BJ (cell line): ENCODE data around the gene SNRPD3. TPM values are rescaled to one million over a fixed set of nuclear protein-coding genes. Genes with fewer than 3 reads are reported as not detected.
A peak's percentile ranks its signal among the peaks of the same experiment; 100 is the strongest.
"Not testable (repeated sequence)": the region's sequence is repeated elsewhere in the genome, so short reads cannot be mapped to it uniquely, and the experiment has no call there.

ENCODE experiments used
- CTCF ChIA-PET: fragments of 350-600 bp; formaldehyde crosslinking; extraction: SDS; loops from one replicate; lab custom pipeline; 2021; ENCODE audit warnings: antibody characterized with exemption, inconsistent platforms; lab: Yijun Ruan, JAX
- POLR2A ChIA-PET: fragments of 300-600 bp; sonication (Branson Sonifier 250); formaldehyde crosslinking; extraction: SDS; loops from one replicate; lab custom pipeline; 2021; ENCODE audit warnings: antibody characterized with exemption; lab: Charles Lee
- DNase-seq: peaks from one replicate; pipeline ENCODE4 v3.0.0-alpha.2; 2011; ENCODE audit warnings: low read depth
- H3K27me3 ChIP-seq: 2 replicates; pipeline ENCODE4 v1.6.0; 2011; ENCODE audit warnings: low read length; ENCODE audit not compliant: control insufficient read depth, insufficient read depth
- H3K36me3 ChIP-seq: 2 replicates; pipeline ENCODE4 v1.5.1; 2011; ENCODE audit warnings: low read length; ENCODE audit not compliant: control insufficient read depth, insufficient read depth
- H3K4me3 ChIP-seq: 2 replicates; pipeline ENCODE4 v1.5.1; 2011; ENCODE audit warnings: low read depth, mild to moderate bottlenecking, control low read depth, low read length
- CTCF ChIP-seq: IDR thresholded peaks from 2 replicates; pipeline ENCODE4 v1.5.1; 2011; ENCODE audit warnings: low read depth, mild to moderate bottlenecking, control low read depth, inconsistent platforms, low read length, moderate library complexity; ENCODE audit not compliant: insufficient read depth
- polyA plus RNA-seq: library from polyadenylated mRNA; depleted of rRNA; stranded (reverse); fragments of >200 nt; gene quantifications from 2 replicates; pipeline ENCODE4 v1.2.3, GENCODE V29; 2011

Gene SNRPD3
- polyA plus RNA-seq, 1 experiment: 168 TPM

DNA sequence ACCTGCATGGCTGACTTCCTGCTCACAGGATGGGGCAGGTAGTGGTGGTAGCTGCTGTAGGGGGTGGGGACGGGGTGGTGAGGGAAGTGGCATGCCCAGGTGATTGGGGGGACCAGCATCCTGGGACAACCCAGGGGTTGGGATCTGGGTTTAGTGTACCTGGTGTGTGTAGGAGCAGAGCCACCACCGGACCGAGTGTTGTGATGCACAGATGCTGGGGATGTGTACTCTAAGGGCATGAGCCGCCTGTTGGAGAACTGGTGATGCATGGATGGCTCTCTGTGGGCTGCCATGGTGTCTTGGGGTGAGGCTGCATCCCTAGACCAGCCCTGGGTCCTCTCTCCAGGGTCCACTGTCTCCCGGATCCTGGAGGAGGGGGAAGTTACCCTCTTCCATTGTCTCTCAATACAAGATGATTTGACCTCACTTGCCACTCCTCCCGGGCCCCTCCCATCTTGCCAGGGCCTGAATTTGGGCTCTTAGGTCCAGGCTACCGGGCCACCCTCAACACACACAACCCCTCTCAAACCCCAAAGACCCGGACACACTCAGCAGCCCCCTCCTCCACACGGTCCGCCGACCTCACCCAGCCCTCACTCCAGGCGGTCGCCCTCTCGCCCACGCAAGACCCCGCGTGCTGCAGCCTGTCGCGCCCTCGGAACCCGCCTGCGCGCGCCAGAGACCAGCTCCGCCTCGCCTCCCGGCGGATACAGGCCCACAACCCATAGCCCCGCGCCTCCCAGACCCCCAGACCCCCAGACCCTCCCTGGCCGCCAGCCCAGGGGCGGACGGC is 36.5 kb downstream of the SNRPD3 start:
- no peak for TF ChIP-seq CTCF
- DNase-seq: no peak
- CTCF ChIA-PET: no interaction called here
- Histone ChIP-seq H3K36me3 (peaks cover 1% of the 10 kb centered on the region; the same call in 1 of the 2 replicates), H3K4me3 (peak overlapping the region; percentile 71), H3K27me3 (no peaks in the 10 kb centered on the region)
- POLR2A ChIA-PET: no interaction called here

DNA sequence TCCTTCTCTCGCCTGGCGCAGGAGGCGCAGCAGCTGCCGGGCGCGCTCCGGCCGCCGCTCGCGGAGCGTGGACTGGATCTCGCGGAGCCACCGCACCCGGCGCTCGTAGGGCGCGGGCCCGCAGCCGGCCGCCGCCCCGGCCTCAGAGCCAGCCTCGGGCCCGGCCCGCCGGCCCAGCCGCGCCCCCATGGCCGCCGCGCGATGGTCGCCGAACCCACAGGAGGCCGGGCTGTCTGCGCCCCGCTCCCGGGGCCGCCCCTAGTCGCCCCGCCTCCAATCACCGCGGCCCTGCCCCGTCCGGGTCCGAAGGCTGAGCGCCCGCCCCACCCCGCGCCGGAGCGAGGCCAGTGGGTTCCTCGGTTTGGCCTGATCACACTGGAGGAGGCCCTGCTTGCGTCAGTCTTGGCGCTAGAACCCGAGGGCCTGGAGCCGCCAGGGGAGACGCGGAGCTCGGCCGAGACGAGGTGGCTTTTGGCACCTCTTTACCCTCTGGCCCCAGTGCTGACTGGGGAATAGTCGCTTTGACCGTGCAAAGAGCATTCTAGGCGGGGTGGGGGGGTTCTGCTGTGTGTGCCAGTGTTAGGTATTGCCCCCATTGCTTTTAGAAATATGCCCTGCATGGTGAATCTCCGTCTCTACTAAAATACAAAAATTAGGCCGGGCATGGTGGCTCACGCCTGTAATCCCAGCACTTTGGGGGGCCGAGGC is 37.2 kb downstream of the SNRPD3 start, which contains the start of gene LRRC75B:
Gene LRRC75B (minus strand): TSS at position 223 of the 708 bp plus-strand sequence. CDS start 34 bp downstream, at position 189.
- TF ChIP-seq CTCF: no peak
- ChIA-PET POLR2A (no interaction called here), CTCF (no interaction called here)
- Histone ChIP-seq H3K4me3 (peak within 1 kb of the TSS; percentile 71), H3K27me3 (no peaks in the 10 kb centered on the region), H3K36me3 (peaks cover 1% of the 10 kb centered on the region; the same call in 1 of the 2 replicates)
- peak; percentile 19 for DNase-seq

DNA sequence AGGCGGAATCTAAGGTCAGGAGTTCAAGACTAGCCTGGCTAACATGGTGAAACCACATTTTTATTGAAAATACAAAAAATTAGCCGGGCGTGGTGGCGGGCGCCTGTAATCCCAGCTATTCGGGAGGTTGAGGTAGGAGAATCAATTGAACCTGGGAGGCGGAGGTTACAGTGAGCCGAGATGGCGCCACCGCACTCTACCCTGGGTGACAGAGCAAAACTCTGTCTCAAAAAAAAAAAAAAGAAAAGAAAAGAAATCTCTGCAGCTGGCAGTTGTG is 37.7 kb downstream of the SNRPD3 start:
- DNase-seq, POLR2A ChIA-PET, H3K27me3 ChIP-seq, CTCF ChIA-PET, H3K36me3 ChIP-seq: not testable (repeated sequence)
- H3K4me3 ChIP-seq: peak overlapping the region; percentile 71

GRCh38 chr22:24593836-24594568 is 38.2 kb downstream of the SNRPD3 start:
- Histone ChIP-seq H3K27me3 (no peaks in the 10 kb centered on the region), H3K4me3 (no peak overlapping the region), H3K36me3 (no peaks in the 10 kb centered on the region)
- ChIA-PET POLR2A (no interaction called here), CTCF (no interaction called here)
- no peak for TF ChIP-seq CTCF
- DNase-seq: no peak

- Histone ChIP-seq H3K36me3 (no peaks in the 10 kb centered on the region), H3K27me3 (no peaks in the 10 kb centered on the region), H3K4me3 (no peak overlapping the region)
- no peak for TF ChIP-seq CTCF
- DNase-seq: no peak
- ChIA-PET CTCF (no interaction called here), POLR2A (no interaction called here)
Measured at GRCh38 chr22:24594569-24595120, 38.8 kb downstream of the SNRPD3 start.
